WTC11 (cell line): ENCODE results near the gene ABLIM2. TPM values are rescaled to one million over a fixed set of nuclear protein-coding genes. Genes with fewer than 3 reads are reported as not detected.

Experiments
- ATAC-seq: fragments of 200-7000 bp; cut with Tn5 transposase; 2 replicates; pipeline ENCODE4 v1.10.0; 2021; ENCODE audit warnings: mild to moderate bottlenecking, moderate library complexity
- CTCF ChIA-PET: fragments of 300-600 bp; sonication (Branson Sonifier 250); formaldehyde crosslinking; loops from one replicate; lab custom pipeline; 2021; ENCODE audit warnings: antibody characterized with exemption; lab: Charles Lee
- POLR2A ChIA-PET: fragments of 350-600 bp; sonication (Branson Sonifier 250); formaldehyde crosslinking; loops from one replicate; lab custom pipeline; 2021; ENCODE audit warnings: antibody characterized with exemption; lab: Charles Lee
- DNase-seq: peaks from one replicate; pipeline ENCODE4 v3.0.0; 2021; ENCODE audit warnings: low spot score
- H3K27ac Mint-ChIP-seq: 2 replicates; pipeline ENCODE4 v1.8.0; 2021; ENCODE audit warnings: mixed read lengths
- H3K27me3 Mint-ChIP-seq: 2 replicates; pipeline ENCODE4 v1.8.0; 2021; ENCODE audit warnings: low read depth, mild to moderate bottlenecking, moderate library complexity, mixed read lengths
- H3K36me3 Mint-ChIP-seq: 2 replicates; pipeline ENCODE4 v1.8.0; 2021; ENCODE audit warnings: mixed read lengths
- H3K4me1 Mint-ChIP-seq: 2 replicates; pipeline ENCODE4 v1.8.0; 2022; ENCODE audit warnings: mixed read lengths
- H3K4me3 Mint-ChIP-seq: 2 replicates; pipeline ENCODE4 v1.8.0; 2021; ENCODE audit warnings: mild to moderate bottlenecking, moderate library complexity, mixed read lengths
- H3K9me3 Mint-ChIP-seq: 2 replicates; pipeline ENCODE4 v1.8.0; 2021; ENCODE audit warnings: mixed read lengths
- CREB1 ChIP-seq: sonication (generic); formaldehyde crosslinking; IDR thresholded peaks from 2 replicates; pipeline ENCODE4 v1.8.0; 2023; ENCODE audit warnings: mild to moderate bottlenecking, missing genetic modification reagents
- EMX1 ChIP-seq: fragments of 250-450 bp; sonication (Bioruptor Pico); IDR thresholded peaks from 2 replicates; pipeline ENCODE4 v1.8.0; 2021; ENCODE audit warnings: mild to moderate bottlenecking
- FOXJ3 ChIP-seq: sonication (generic); formaldehyde crosslinking; IDR thresholded peaks from 2 replicates; pipeline ENCODE4 v1.9.0; 2021; ENCODE audit warnings: missing genetic modification reagents, mild to moderate bottlenecking, borderline replicate concordance
- KAT7 ChIP-seq: sonication (generic); formaldehyde crosslinking; IDR thresholded peaks from 2 replicates; pipeline ENCODE4 v1.8.1; 2023; ENCODE audit warnings: missing genetic modification reagents, mild to moderate bottlenecking, borderline replicate concordance
- SMAD4 ChIP-seq: sonication (generic); formaldehyde crosslinking; IDR thresholded peaks from 2 replicates; pipeline ENCODE4 v1.8.0; 2022; ENCODE audit warnings: mild to moderate bottlenecking, missing genetic modification reagents
- SP1 ChIP-seq: sonication (generic); formaldehyde crosslinking; conservative IDR thresholded peaks from 2 replicates; pipeline ENCODE4 v1.8.1; 2022; ENCODE audit warnings: missing genetic modification reagents
- TEAD1 ChIP-seq: sonication (generic); formaldehyde crosslinking; IDR thresholded peaks from 2 replicates; pipeline ENCODE4 v1.8.0; 2022; ENCODE audit warnings: mild to moderate bottlenecking, missing genetic modification reagents
- TP53 ChIP-seq: sonication (generic); formaldehyde crosslinking; IDR thresholded peaks from 2 replicates; pipeline ENCODE4 v1.8.1; 2023; ENCODE audit warnings: mild to moderate bottlenecking, missing genetic modification reagents
- ZNF138 ChIP-seq: sonication (generic); formaldehyde crosslinking; conservative IDR thresholded peaks from 2 replicates; pipeline ENCODE4 v1.8.1; 2022; ENCODE audit warnings: mild to moderate bottlenecking, moderate library complexity, missing genetic modification reagents
- ZNF232 ChIP-seq: sonication (generic); formaldehyde crosslinking; IDR thresholded peaks from 2 replicates; pipeline ENCODE4 v1.8.0; 2022; ENCODE audit warnings: mild to moderate bottlenecking, missing genetic modification reagents
- total RNA-seq: library from RNA; stranded (reverse); gene quantifications from 3 replicates; pipeline ENCODE4 v1.2.3, GENCODE V29; 2021
- TF ChIP-seq, protein P1 (sequence below): sonication (generic); formaldehyde crosslinking; IDR thresholded peaks from 2 replicates; pipeline ENCODE4 v1.8.1; 2022; ENCODE audit warnings: missing genetic modification reagents, borderline replicate concordance
- TF ChIP-seq, protein P2 (sequence below): sonication (generic); formaldehyde crosslinking; IDR thresholded peaks from 2 replicates; pipeline ENCODE4 v1.8.0; 2022; ENCODE audit warnings: mild to moderate bottlenecking, missing genetic modification reagents
- TF ChIP-seq, protein P3 (sequence below): sonication (generic); formaldehyde crosslinking; IDR thresholded peaks from 2 replicates; pipeline ENCODE4 v1.8.0; 2022; ENCODE audit warnings: mild to moderate bottlenecking, missing genetic modification reagents
- TF ChIP-seq, protein P4 (sequence below): sonication (generic); formaldehyde crosslinking; IDR thresholded peaks from 2 replicates; pipeline ENCODE4 v1.8.1; 2023; ENCODE audit warnings: mild to moderate bottlenecking, missing genetic modification reagents, moderate library complexity
- TF ChIP-seq, protein P5 (sequence below): fragments of 250-450 bp; sonication (Bioruptor Pico); IDR thresholded peaks from 2 replicates; pipeline ENCODE4 v1.8.0; 2021; ENCODE audit warnings: mild to moderate bottlenecking
- TF ChIP-seq, protein P6 (sequence below): sonication (generic); formaldehyde crosslinking; IDR thresholded peaks from 2 replicates; pipeline ENCODE4 v1.8.1; 2022; ENCODE audit warnings: low read depth, mild to moderate bottlenecking, moderate library complexity, missing genetic modification reagents, borderline replicate concordance
- TF ChIP-seq, protein P7 (sequence below): sonication (generic); formaldehyde crosslinking; IDR thresholded peaks from 2 replicates; pipeline ENCODE4 v1.8.0; 2022; ENCODE audit warnings: mild to moderate bottlenecking, missing genetic modification reagents
- TF ChIP-seq, protein P8 (sequence below): fragments of 250-450 bp; sonication (Bioruptor Pico); IDR thresholded peaks from 2 replicates; pipeline ENCODE4 v2.1.2; 2022; ENCODE audit warnings: mild to moderate bottlenecking, moderate library complexity
- TF ChIP-seq, protein P9 (sequence below): fragments of 200-600 bp; IDR thresholded peaks from 2 replicates; pipeline ENCODE4 v1.8.0; 2022; ENCODE audit warnings: antibody characterized with exemption

The ABLIM2 gene
- total RNA-seq, 1 experiment from 2014 or later, result 2.6 TPM

DNA sequence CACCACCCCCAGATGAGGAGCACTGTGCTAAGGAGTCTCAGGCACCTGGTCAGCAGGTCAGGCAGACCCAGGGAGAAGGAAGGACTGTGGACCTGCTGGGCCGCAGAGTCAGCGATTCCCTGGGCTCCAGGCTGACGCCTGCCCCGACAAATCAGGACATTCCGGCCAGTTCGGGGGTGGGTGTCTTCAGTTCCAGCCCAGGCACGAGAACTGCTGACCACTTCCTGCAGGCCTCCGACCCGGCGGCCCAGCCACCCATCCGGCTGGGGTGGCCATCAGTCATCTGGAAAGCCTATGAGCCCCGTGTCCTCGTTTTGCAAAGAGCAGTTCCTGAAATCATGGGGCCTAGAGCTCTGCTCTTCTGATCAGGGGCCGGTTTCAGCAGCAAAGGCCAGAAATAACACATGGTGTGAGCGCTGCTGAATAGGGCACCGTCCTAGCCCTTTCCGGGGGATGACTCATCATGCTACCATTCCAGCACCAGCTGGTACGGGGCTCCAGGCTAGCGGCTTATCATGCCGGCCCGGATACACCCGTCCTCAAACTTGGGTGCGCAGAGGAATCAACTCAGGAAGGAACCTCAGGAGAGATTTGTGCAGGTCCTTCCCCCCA lies 32.6 kb upstream of the ABLIM2 start:
- Mint-ChIP-seq H3K4me1 (peaks cover 3% of the 10 kb centered on the region; the same call in 1 of the 2 replicates), H3K27ac (no peak overlapping the region; the same call in 1 of the 2 replicates), H3K27me3 (no peaks in the 10 kb centered on the region), H3K9me3 (no peaks in the 10 kb centered on the region), H3K4me3 (no peak overlapping the region), H3K36me3 (no peaks in the 10 kb centered on the region)
- ATAC-seq, result no peak
- ChIA-PET POLR2A (no interaction called here), CTCF (interaction anchor here (0.7 to 6.8 kb wide), 2 partner anchors 10 to 15 kb away, joined by 3 to 43 read pairs; no protein-coding TSS in a partner anchor)
- no peak for DNase-seq
- TF ChIP-seq, protein P1, sequence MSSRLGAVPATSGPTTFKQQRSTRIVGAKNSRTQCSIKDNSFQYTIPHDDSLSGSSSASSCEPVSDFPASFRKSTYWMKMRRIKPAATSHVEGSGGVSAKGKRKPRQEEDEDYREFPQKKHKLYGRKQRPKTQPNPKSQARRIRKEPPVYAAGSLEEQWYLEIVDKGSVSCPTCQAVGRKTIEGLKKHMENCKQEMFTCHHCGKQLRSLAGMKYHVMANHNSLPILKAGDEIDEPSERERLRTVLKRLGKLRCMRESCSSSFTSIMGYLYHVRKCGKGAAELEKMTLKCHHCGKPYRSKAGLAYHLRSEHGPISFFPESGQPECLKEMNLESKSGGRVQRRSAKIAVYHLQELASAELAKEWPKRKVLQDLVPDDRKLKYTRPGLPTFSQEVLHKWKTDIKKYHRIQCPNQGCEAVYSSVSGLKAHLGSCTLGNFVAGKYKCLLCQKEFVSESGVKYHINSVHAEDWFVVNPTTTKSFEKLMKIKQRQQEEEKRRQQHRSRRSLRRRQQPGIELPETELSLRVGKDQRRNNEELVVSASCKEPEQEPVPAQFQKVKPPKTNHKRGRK, result no peak
- TF ChIP-seq ZNF232 (CRISPR knock-in tag) (no peak), TEAD1 (CRISPR knock-in tag) (no peak)
- TF ChIP-seq, protein P2, sequence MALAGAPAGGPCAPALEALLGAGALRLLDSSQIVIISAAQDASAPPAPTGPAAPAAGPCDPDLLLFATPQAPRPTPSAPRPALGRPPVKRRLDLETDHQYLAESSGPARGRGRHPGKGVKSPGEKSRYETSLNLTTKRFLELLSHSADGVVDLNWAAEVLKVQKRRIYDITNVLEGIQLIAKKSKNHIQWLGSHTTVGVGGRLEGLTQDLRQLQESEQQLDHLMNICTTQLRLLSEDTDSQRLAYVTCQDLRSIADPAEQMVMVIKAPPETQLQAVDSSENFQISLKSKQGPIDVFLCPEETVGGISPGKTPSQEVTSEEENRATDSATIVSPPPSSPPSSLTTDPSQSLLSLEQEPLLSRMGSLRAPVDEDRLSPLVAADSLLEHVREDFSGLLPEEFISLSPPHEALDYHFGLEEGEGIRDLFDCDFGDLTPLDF (CRISPR knock-in tag), result no peak
- TF ChIP-seq, protein P3, sequence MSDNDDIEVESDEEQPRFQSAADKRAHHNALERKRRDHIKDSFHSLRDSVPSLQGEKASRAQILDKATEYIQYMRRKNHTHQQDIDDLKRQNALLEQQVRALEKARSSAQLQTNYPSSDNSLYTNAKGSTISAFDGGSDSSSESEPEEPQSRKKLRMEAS (CRISPR knock-in tag), result no peak
- TF ChIP-seq, protein P4, sequence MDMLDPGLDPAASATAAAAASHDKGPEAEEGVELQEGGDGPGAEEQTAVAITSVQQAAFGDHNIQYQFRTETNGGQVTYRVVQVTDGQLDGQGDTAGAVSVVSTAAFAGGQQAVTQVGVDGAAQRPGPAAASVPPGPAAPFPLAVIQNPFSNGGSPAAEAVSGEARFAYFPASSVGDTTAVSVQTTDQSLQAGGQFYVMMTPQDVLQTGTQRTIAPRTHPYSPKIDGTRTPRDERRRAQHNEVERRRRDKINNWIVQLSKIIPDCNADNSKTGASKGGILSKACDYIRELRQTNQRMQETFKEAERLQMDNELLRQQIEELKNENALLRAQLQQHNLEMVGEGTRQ (CRISPR knock-in tag), result no peak

DNA sequence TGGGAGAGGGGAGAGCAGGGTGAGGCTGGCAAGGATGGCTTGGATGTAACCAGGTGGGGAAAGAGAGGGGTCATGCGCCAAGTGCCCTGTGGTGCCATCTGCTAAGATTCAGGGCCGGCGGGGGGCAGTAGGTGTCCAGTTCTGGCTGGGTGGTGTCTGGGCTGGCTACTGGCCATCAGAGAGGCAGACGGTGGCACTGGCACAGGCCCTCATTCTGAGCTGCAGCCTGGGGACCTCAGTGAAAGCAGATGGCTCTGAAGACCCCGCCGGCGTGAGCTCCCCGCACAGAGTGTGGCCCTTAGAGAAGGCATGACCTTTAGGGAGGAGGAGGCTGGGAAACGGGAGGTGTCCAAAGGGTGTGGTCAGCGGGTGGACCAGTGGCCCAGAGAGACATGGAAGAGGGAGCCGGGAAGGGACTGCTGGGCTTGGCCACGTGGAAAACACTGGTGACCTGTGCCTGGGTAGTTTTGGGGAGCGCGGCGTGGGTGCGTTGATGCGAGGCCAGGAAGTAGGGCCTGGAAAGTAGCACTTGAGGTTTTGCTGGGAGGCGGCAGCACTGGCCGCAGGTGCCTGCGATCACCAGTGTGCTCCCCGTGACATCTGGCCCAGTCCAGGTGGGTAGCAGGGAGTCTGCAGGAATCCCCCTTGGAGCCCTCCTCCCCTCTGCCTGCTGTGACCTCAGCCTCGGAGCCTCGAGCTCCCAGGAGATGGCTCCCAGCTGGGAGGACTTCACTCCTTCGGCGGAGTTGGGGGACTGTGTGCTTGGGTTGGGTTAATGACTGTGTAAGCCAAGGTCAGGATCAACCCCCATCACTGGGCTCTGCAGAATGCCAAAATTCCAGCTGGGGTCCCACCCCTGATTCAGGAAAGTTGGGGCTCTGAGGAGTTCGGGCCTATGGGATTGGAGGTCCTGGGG lies 31.2 kb upstream of the ABLIM2 start:
- ChIA-PET POLR2A (no interaction called here), CTCF (interaction anchor here (6.8 kb wide), 1 partner anchor 13 kb away, joined by 43 read pairs; no protein-coding TSS in a partner anchor)
- no peak for DNase-seq
- Mint-ChIP-seq H3K4me1 (peaks cover 3% of the 10 kb centered on the region; the same call in 1 of the 2 replicates), H3K9me3 (no peaks in the 10 kb centered on the region), H3K4me3 (no peak overlapping the region), H3K36me3 (no peaks in the 10 kb centered on the region), H3K27me3 (no peaks in the 10 kb centered on the region), H3K27ac (no peak overlapping the region)
- ATAC-seq, result no peak
- no peak for TF ChIP-seq EMX1 (CRISPR knock-in tag)
- no peak for TF ChIP-seq ZNF138 (CRISPR knock-in tag)
- TF ChIP-seq CREB1 (CRISPR knock-in tag), result no peak
- no peak for TF ChIP-seq SP1 (CRISPR knock-in tag)
- TF ChIP-seq, protein P2 (CRISPR knock-in tag), result no peak
- TF ChIP-seq TP53, result no peak
- no peak for TF ChIP-seq SMAD4 (CRISPR knock-in tag)
- TF ChIP-seq, protein P5, sequence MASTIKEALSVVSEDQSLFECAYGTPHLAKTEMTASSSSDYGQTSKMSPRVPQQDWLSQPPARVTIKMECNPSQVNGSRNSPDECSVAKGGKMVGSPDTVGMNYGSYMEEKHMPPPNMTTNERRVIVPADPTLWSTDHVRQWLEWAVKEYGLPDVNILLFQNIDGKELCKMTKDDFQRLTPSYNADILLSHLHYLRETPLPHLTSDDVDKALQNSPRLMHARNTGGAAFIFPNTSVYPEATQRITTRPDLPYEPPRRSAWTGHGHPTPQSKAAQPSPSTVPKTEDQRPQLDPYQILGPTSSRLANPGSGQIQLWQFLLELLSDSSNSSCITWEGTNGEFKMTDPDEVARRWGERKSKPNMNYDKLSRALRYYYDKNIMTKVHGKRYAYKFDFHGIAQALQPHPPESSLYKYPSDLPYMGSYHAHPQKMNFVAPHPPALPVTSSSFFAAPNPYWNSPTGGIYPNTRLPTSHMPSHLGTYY (CRISPR knock-in tag), result no peak
- no peak for TF ChIP-seq TEAD1 (CRISPR knock-in tag)
- TF ChIP-seq KAT7 (CRISPR knock-in tag), result no peak
- TF ChIP-seq FOXJ3 (CRISPR knock-in tag), result no peak
- TF ChIP-seq, protein P6, sequence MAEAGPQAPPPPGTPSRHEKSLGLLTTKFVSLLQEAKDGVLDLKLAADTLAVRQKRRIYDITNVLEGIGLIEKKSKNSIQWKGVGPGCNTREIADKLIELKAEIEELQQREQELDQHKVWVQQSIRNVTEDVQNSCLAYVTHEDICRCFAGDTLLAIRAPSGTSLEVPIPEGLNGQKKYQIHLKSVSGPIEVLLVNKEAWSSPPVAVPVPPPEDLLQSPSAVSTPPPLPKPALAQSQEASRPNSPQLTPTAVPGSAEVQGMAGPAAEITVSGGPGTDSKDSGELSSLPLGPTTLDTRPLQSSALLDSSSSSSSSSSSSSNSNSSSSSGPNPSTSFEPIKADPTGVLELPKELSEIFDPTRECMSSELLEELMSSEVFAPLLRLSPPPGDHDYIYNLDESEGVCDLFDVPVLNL, result no peak
- TF ChIP-seq, protein P7, sequence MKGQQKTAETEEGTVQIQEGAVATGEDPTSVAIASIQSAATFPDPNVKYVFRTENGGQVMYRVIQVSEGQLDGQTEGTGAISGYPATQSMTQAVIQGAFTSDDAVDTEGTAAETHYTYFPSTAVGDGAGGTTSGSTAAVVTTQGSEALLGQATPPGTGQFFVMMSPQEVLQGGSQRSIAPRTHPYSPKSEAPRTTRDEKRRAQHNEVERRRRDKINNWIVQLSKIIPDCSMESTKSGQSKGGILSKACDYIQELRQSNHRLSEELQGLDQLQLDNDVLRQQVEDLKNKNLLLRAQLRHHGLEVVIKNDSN (CRISPR knock-in tag), result no peak
- TF ChIP-seq, protein P8, sequence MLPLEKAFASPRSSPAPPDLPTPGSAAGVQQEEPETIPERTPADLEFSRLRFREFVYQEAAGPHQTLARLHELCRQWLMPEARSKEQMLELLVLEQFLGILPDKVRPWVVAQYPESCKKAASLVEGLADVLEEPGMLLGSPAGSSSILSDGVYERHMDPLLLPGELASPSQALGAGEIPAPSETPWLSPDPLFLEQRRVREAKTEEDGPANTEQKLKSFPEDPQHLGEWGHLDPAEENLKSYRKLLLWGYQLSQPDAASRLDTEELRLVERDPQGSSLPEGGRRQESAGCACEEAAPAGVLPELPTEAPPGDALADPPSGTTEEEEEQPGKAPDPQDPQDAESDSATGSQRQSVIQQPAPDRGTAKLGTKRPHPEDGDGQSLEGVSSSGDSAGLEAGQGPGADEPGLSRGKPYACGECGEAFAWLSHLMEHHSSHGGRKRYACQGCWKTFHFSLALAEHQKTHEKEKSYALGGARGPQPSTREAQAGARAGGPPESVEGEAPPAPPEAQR (CRISPR knock-in tag), result no peak
- TF ChIP-seq, protein P9, sequence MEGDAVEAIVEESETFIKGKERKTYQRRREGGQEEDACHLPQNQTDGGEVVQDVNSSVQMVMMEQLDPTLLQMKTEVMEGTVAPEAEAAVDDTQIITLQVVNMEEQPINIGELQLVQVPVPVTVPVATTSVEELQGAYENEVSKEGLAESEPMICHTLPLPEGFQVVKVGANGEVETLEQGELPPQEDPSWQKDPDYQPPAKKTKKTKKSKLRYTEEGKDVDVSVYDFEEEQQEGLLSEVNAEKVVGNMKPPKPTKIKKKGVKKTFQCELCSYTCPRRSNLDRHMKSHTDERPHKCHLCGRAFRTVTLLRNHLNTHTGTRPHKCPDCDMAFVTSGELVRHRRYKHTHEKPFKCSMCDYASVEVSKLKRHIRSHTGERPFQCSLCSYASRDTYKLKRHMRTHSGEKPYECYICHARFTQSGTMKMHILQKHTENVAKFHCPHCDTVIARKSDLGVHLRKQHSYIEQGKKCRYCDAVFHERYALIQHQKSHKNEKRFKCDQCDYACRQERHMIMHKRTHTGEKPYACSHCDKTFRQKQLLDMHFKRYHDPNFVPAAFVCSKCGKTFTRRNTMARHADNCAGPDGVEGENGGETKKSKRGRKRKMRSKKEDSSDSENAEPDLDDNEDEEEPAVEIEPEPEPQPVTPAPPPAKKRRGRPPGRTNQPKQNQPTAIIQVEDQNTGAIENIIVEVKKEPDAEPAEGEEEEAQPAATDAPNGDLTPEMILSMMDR, result no peak
